Measurements from ENCODE around the gene KAZALD1. TPM values are rescaled to one million over a fixed set of nuclear protein-coding genes. Genes with fewer than 3 reads are reported as not detected.

KAZALD1 gene
- total and polyA plus RNA-seq, 4 donors: 2.5 to 10.0 (median 4.3) TPM

DNA sequence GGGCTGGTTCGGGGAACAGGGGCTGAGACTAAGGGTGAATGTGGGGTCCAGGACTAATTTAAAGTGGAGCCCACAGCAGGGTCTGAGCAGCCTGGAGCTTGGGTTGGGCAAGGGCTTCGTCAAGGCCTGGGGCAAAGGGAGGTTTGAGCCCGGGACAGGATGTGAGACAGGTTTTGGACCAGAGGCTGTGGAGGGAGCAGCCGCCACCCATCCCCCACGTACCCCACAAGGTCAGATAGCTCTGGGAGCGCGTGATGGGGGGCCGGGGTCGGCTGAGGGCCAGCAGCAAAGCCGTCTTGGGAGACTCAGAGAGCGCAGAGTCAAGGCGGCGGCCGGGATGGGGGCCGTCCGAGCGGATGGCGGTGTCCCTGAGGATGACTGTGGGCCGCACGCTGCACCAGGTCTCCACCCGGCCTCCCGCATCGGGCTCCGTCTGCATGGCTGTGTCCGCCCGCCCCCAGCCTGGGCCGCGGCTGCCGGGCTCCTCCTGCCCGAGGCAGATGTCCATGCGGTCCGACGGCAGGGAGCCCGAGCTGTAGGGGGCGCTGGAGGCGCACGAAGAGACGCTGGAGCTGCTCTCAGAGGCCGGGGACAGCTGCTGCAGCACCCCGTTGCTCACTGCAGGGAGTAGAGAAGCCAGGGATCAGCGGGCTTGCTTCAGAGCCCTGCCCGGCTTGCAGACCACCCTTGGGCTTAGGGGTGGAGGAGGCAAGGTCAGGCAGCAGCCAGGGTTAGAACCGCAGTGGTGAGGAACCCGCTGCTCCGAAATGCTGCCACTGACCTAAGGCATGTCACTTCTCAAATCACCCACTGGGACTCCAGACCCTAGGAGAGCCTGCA is 43.0 kb upstream of the KAZALD1 start:
- Histone ChIP-seq H3K4me3 (ENCODE audit: low read depth, low read length) (no peak overlapping the region), H3K27ac (ENCODE audit: low read depth, low read length) (no peak overlapping the region), H3K36me3 (ENCODE audit: control insufficient read depth, insufficient read depth, low read length) (peaks cover 16% of the 10 kb centered on the region), H3K4me1 (ENCODE audit: control insufficient read depth, insufficient read depth, low read length) (peaks cover 16% of the 10 kb centered on the region), H3K9me3 (ENCODE audit: control insufficient read depth, insufficient read depth, low read length) (no peaks in the 10 kb centered on the region), H3K27me3 (ENCODE audit: control insufficient read depth, insufficient read depth, low read length) (peaks cover 43% of the 10 kb centered on the region)
- peak in 1 of 6 donors; percentile 71 for DNase-seq (ENCODE audit: low read depth in 4 of 6, low spot score in 6 of 6)
- 10% methylated on average over 39 of the region's 45 CpGs for WGBS (ENCODE audit: insufficient coverage)

- Histone ChIP-seq H3K9me3 (ENCODE audit: control insufficient read depth, insufficient read depth, low read length) (no peaks in the 10 kb centered on the region), H3K27ac (ENCODE audit: low read depth, low read length) (no peak overlapping the region)
- no CpG with 5 or more reads among the region's 2 CpGs for WGBS (ENCODE audit: insufficient coverage)
Measured at GRCh38 chr10:101019440-101019703, 42.4 kb upstream of the KAZALD1 start.

GRCh38 chr10:101020427-101021075 is 41.2 kb upstream of the KAZALD1 start:
- Histone ChIP-seq H3K4me1 (ENCODE audit: control insufficient read depth, insufficient read depth, low read length) (peaks cover 10% of the 10 kb centered on the region), H3K9me3 (ENCODE audit: control insufficient read depth, insufficient read depth, low read length) (no peaks in the 10 kb centered on the region), H3K27me3 (ENCODE audit: control insufficient read depth, insufficient read depth, low read length) (peaks cover 43% of the 10 kb centered on the region), H3K27ac (ENCODE audit: low read depth, low read length) (no peak overlapping the region), H3K4me3 (ENCODE audit: low read depth, low read length) (no peak overlapping the region), H3K36me3 (ENCODE audit: control insufficient read depth, insufficient read depth, low read length) (peaks cover 16% of the 10 kb centered on the region)
- 79% methylated on average over 5 of the region's 10 CpGs for WGBS (ENCODE audit: insufficient coverage)
- DNase-seq (ENCODE audit: low read depth in 4 of 6, low spot score in 6 of 6): no peak

More at GRCh38 chr10:101019440-101019703, 42.4 kb upstream of the KAZALD1 start:
- no peak overlapping the region for H3K4me3 ChIP-seq (ENCODE audit: low read depth, low read length)
- peaks cover 43% of the 10 kb centered on the region for H3K27me3 ChIP-seq (ENCODE audit: control insufficient read depth, insufficient read depth, low read length)
- peaks cover 17% of the 10 kb centered on the region for H3K36me3 ChIP-seq (ENCODE audit: control insufficient read depth, insufficient read depth, low read length)
- peaks cover 12% of the 10 kb centered on the region for H3K4me1 ChIP-seq (ENCODE audit: control insufficient read depth, insufficient read depth, low read length)
- DNase-seq (ENCODE audit: low read depth in 4 of 6, low spot score in 6 of 6): no peak

GRCh38 chr10:101021239-101021638 is 40.5 kb upstream of the KAZALD1 start:
- Histone ChIP-seq H3K27ac (ENCODE audit: low read depth, low read length) (no peak overlapping the region), H3K36me3 (ENCODE audit: control insufficient read depth, insufficient read depth, low read length) (peaks cover 15% of the 10 kb centered on the region), H3K4me1 (ENCODE audit: control insufficient read depth, insufficient read depth, low read length) (peaks cover 10% of the 10 kb centered on the region), H3K27me3 (ENCODE audit: control insufficient read depth, insufficient read depth, low read length) (peaks cover 38% of the 10 kb centered on the region), H3K4me3 (ENCODE audit: low read depth, low read length) (no peak overlapping the region), H3K9me3 (ENCODE audit: control insufficient read depth, insufficient read depth, low read length) (no peaks in the 10 kb centered on the region)
- DNase-seq (ENCODE audit: low read depth in 4 of 6, low spot score in 6 of 6): no peak
- WGBS (ENCODE audit: insufficient coverage): 81% methylated on average over 4 of the region's 4 CpGs

DNA sequence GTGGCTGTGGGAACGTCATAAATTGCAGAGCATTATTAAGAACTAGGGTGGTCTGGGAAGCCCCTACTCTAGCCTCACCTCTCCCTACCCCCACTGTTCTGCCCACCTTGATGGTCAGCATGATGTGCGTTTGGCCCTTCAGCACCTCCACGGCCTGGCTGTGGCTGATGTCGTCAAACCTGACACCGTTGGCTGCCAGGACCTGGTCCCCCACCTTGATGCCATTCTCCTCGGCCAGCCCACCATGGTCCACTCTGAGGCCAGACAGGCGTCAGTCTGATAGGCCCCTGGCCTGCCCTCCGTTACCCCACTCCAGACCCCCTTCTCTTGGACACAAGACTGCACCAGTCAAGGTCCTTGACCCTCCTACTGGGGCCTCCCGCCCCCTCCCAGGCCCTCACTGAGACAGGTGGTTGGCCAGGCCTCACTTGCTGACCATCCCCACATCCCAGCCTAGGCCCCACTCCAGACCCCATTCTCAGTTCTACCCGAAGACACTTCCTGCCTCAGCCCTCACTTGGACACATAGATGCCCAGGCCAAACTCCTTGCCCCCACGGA is 40.0 kb upstream of the KAZALD1 start:
- Histone ChIP-seq H3K4me3 (ENCODE audit: low read depth, low read length) (no peak overlapping the region), H3K27me3 (ENCODE audit: control insufficient read depth, insufficient read depth, low read length) (peaks cover 33% of the 10 kb centered on the region), H3K27ac (ENCODE audit: low read depth, low read length) (no peak overlapping the region), H3K9me3 (ENCODE audit: control insufficient read depth, insufficient read depth, low read length) (no peaks in the 10 kb centered on the region), H3K4me1 (ENCODE audit: control insufficient read depth, insufficient read depth, low read length) (peaks cover 10% of the 10 kb centered on the region), H3K36me3 (ENCODE audit: control insufficient read depth, insufficient read depth, low read length) (peaks cover 15% of the 10 kb centered on the region)
- no peak for DNase-seq (ENCODE audit: low read depth in 4 of 6, low spot score in 6 of 6)
- 81% methylated on average over 10 of the region's 11 CpGs for WGBS (ENCODE audit: insufficient coverage)

- peaks cover 28% of the 10 kb centered on the region for H3K27me3 ChIP-seq (ENCODE audit: control insufficient read depth, insufficient read depth, low read length)
- no peaks in the 10 kb centered on the region for H3K9me3 ChIP-seq (ENCODE audit: control insufficient read depth, insufficient read depth, low read length)
- peaks cover 15% of the 10 kb centered on the region for H3K36me3 ChIP-seq (ENCODE audit: control insufficient read depth, insufficient read depth, low read length)
- DNase-seq (ENCODE audit: low read depth in 4 of 6, low spot score in 6 of 6): no peak
- WGBS (ENCODE audit: insufficient coverage): 87% methylated on average over 11 of the region's 15 CpGs
- H3K27ac ChIP-seq (ENCODE audit: low read depth, low read length): no peak overlapping the region
- no peak overlapping the region for H3K4me3 ChIP-seq (ENCODE audit: low read depth, low read length)
- H3K4me1 ChIP-seq (ENCODE audit: control insufficient read depth, insufficient read depth, low read length): peaks cover 10% of the 10 kb centered on the region
Measured at GRCh38 chr10:101022967-101023705, 38.7 kb upstream of the KAZALD1 start.

DNA sequence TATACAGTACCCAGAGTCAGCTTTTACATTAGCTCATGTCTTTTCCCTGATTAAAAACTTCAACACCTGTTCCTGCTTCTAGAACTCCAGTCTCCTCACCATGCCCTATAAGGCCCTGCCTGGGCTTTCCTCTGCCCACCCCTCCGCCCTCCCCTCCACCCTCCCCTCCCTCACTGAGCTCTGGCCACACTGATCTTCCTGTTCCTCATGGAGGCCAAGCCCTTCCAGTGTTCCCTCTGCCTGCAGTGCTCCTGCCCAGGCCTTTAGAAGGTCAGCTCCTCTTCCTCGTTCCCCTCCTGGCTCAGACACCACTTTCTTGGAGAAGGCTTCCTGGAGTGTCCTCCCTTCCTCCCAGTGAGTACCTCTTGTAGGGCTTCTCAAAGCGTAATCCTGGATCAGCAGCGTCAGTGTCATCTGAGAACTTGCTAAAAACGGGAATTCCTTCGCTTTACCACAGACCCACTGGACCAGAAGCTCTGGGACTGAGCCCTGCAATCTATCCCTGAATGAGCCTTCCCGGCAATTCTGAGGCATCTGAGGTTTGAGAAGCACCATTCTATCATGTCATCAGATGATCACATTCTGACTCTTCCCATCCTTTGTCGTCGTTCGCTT is 34.6 kb upstream of the KAZALD1 start:
- DNase-seq (ENCODE audit: low read depth in 4 of 6, low spot score in 6 of 6): no peak
- 60% methylated on average over 6 of the region's 10 CpGs for WGBS (ENCODE audit: insufficient coverage)

GRCh38 chr10:101028446-101029337 is 33.1 kb upstream of the KAZALD1 start:
- peaks cover 48% of the 10 kb centered on the region for H3K4me1 ChIP-seq (ENCODE audit: control insufficient read depth, insufficient read depth, low read length)
- H3K27me3 ChIP-seq (ENCODE audit: control insufficient read depth, insufficient read depth, low read length): peaks cover 17% of the 10 kb centered on the region
- H3K4me3 ChIP-seq (ENCODE audit: low read depth, low read length): no peak overlapping the region
- WGBS (ENCODE audit: insufficient coverage): 93% methylated on average over 2 of the region's 7 CpGs
- no peak for DNase-seq (ENCODE audit: low read depth in 4 of 6, low spot score in 6 of 6)
- no peaks in the 10 kb centered on the region for H3K9me3 ChIP-seq (ENCODE audit: control insufficient read depth, insufficient read depth, low read length)
- H3K36me3 ChIP-seq (ENCODE audit: control insufficient read depth, insufficient read depth, low read length): peaks cover 3% of the 10 kb centered on the region
- H3K27ac ChIP-seq (ENCODE audit: low read depth, low read length): no peak overlapping the region

More for the DNA sequence above, 34.6 kb upstream of the KAZALD1 start:
- H3K27me3 ChIP-seq (ENCODE audit: control insufficient read depth, insufficient read depth, low read length): peaks cover 18% of the 10 kb centered on the region
- peaks cover 9% of the 10 kb centered on the region for H3K36me3 ChIP-seq (ENCODE audit: control insufficient read depth, insufficient read depth, low read length)
- H3K27ac ChIP-seq (ENCODE audit: low read depth, low read length): no peak overlapping the region
- no peaks in the 10 kb centered on the region for H3K9me3 ChIP-seq (ENCODE audit: control insufficient read depth, insufficient read depth, low read length)
- peaks cover 36% of the 10 kb centered on the region for H3K4me1 ChIP-seq (ENCODE audit: control insufficient read depth, insufficient read depth, low read length)
- H3K4me3 ChIP-seq (ENCODE audit: low read depth, low read length): no peak overlapping the region
